T-helper 17 cell (primary cell): ENCODE data around the gene TSPAN1. TPM values are rescaled to one million over a fixed set of nuclear protein-coding genes. Genes with fewer than 3 reads are reported as not detected.

Experiments
- ATAC-seq: fragments of 150-1000 bp; cut with Tn5 transposase; 2 replicates; pipeline ENCODE4 v1.10.0; 2021; ENCODE audit warnings: mild to moderate bottlenecking, moderate library complexity
- DNase-seq, 3 donors: peaks; one replicate each; pipeline versions ENCODE4 v3.0.0 to v3.0.0-alpha.2; 2020 to 2021
- H3K9me3 ChIP-seq: one replicate; pipeline ENCODE4 v1.7.0; 2013; ENCODE audit warnings: low read length, mild to moderate bottlenecking; ENCODE audit not compliant: control insufficient read depth, poor library complexity, severe bottlenecking
- H3K27ac Mint-ChIP-seq: one replicate; pipeline ENCODE4 v1.8.0; 2022; ENCODE audit warnings: mild to moderate bottlenecking, moderate library complexity, mixed read lengths
- H3K27me3 Mint-ChIP-seq: one replicate; pipeline ENCODE4 v1.8.0; 2022; ENCODE audit warnings: mixed read lengths
- H3K36me3 Mint-ChIP-seq: one replicate; pipeline ENCODE4 v1.8.0; 2022; ENCODE audit warnings: low read depth, mixed read lengths
- H3K4me1 Mint-ChIP-seq: one replicate; pipeline ENCODE4 v1.8.0; 2022; ENCODE audit warnings: mild to moderate bottlenecking, mixed read lengths
- H3K4me3 Mint-ChIP-seq: one replicate; pipeline ENCODE4 v1.8.0; 2022; ENCODE audit warnings: mild to moderate bottlenecking, moderate library complexity, mixed read lengths
- total RNA-seq, 4 donors: library from RNA in 2 of 4; stranded (reverse) in 2 of 4; gene quantifications; one replicate each; pipeline ENCODE4 v1.2.3 and lab custom pipeline; 2022 to 2026

TSPAN1 gene
- total RNA-seq, 2 donors from 2014 or later: not detected

GRCh38 chr1:46186076-46186475, 11.2 kb downstream of the TSPAN1 start:
- ATAC-seq (no peak), DNase-seq (no peak)
- H3K9me3 ChIP-seq: no peaks in the 10 kb centered on the region
- no peaks in the 10 kb centered on the region for H3K27me3 Mint-ChIP-seq
- no peak overlapping the region for H3K4me3 Mint-ChIP-seq
- peaks cover 2% of the 10 kb centered on the region for H3K36me3 Mint-ChIP-seq
- H3K27ac Mint-ChIP-seq: peak overlapping the region; percentile 57
- H3K4me1 Mint-ChIP-seq: peaks cover 16% of the 10 kb centered on the region

- peaks cover 13% of the 10 kb centered on the region for H3K4me1 Mint-ChIP-seq
- ATAC-seq (no peak), DNase-seq (no peak)
- H3K27me3 Mint-ChIP-seq: no peaks in the 10 kb centered on the region
- no peak overlapping the region for H3K4me3 Mint-ChIP-seq
- no peak overlapping the region for H3K27ac Mint-ChIP-seq
- peaks cover 2% of the 10 kb centered on the region for H3K36me3 Mint-ChIP-seq
- no peaks in the 10 kb centered on the region for H3K9me3 ChIP-seq
Measured at GRCh38 chr1:46187106-46187869, 12.4 kb downstream of the TSPAN1 start.

- ATAC-seq: no peak
- peaks cover 13% of the 10 kb centered on the region for H3K4me1 Mint-ChIP-seq
- no peaks in the 10 kb centered on the region for H3K9me3 ChIP-seq
- peaks cover 5% of the 10 kb centered on the region for H3K36me3 Mint-ChIP-seq
- no peak for DNase-seq
- H3K4me3 Mint-ChIP-seq: no peak overlapping the region
- H3K27me3 Mint-ChIP-seq: no peaks in the 10 kb centered on the region
- H3K27ac Mint-ChIP-seq: no peak overlapping the region
Measured at GRCh38 chr1:46188295-46189030, 13.6 kb downstream of the TSPAN1 start.

GRCh38 chr1:46190539-46190938, 15.7 kb downstream of the TSPAN1 start:
- H3K27ac Mint-ChIP-seq: no peak overlapping the region
- no peaks in the 10 kb centered on the region for H3K27me3 Mint-ChIP-seq
- peaks cover 10% of the 10 kb centered on the region for H3K4me1 Mint-ChIP-seq
- peaks cover 8% of the 10 kb centered on the region for H3K36me3 Mint-ChIP-seq
- no peak for ATAC-seq
- no peak overlapping the region for H3K4me3 Mint-ChIP-seq
- no peak for DNase-seq
- no peaks in the 10 kb centered on the region for H3K9me3 ChIP-seq

DNA sequence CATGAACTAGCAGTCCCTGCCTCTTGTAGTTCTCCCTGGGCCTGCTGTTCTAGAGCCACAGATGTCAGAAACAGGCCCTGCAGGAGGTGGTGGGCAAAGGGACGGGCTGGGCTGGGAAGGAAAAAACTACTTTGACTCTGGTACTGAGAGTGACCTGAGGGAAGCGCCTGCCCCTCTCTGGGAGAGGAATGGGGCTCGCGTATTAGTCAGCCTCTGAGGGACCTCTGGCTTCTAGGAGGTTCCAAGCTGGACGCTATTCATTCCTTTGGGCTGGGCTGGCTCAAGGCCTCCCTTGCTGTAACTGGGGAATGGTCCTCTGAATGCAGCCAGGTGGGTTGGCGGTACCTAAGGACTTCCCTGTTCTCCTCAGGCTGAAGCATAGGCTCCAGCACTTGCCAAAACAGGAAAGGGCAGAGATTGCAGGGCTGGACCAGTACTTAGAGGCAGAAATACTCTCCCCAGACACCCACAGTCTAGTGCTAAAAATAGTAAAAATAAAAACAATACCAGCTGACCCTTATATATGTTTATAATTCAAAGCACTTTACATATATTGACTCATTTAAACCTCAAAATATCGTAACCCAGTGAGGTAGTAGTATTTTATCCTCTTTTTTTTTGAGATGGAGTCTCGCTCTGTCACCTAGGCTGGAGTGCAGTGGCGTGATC, 16.3 kb downstream of the TSPAN1 start:
- peaks cover 8% of the 10 kb centered on the region for H3K36me3 Mint-ChIP-seq
- peaks cover 13% of the 10 kb centered on the region for H3K4me1 Mint-ChIP-seq
- H3K4me3 Mint-ChIP-seq: no peak overlapping the region
- H3K27me3 Mint-ChIP-seq: no peaks in the 10 kb centered on the region
- no peaks in the 10 kb centered on the region for H3K9me3 ChIP-seq
- ATAC-seq: no peak
- no peak for DNase-seq
- H3K27ac Mint-ChIP-seq: no peak overlapping the region

GRCh38 chr1:46192171-46192570, 17.3 kb downstream of the TSPAN1 start:
- H3K27me3 Mint-ChIP-seq: no peaks in the 10 kb centered on the region
- peaks cover 16% of the 10 kb centered on the region for H3K4me1 Mint-ChIP-seq
- H3K9me3 ChIP-seq: no peaks in the 10 kb centered on the region
- H3K27ac Mint-ChIP-seq: no peak overlapping the region
- peaks cover 10% of the 10 kb centered on the region for H3K36me3 Mint-ChIP-seq
- DNase-seq (no peak), ATAC-seq (no peak)
- no peak overlapping the region for H3K4me3 Mint-ChIP-seq

GRCh38 chr1:46193285-46193684, 18.4 kb downstream of the TSPAN1 start:
- Mint-ChIP-seq H3K36me3 (peaks cover 10% of the 10 kb centered on the region), H3K27ac (no peak overlapping the region), H3K4me3 (no peak overlapping the region), H3K4me1 (peaks cover 15% of the 10 kb centered on the region), H3K27me3 (no peaks in the 10 kb centered on the region)
- ATAC-seq: no peak
- no peak for DNase-seq
- H3K9me3 ChIP-seq: no peaks in the 10 kb centered on the region

GRCh38 chr1:46193984-46194570, 19.2 kb downstream of the TSPAN1 start:
- DNase-seq (no peak), ATAC-seq (no peak)
- peaks cover 15% of the 10 kb centered on the region for H3K4me1 Mint-ChIP-seq
- no peaks in the 10 kb centered on the region for H3K9me3 ChIP-seq
- H3K4me3 Mint-ChIP-seq: no peak overlapping the region
- H3K27me3 Mint-ChIP-seq: no peaks in the 10 kb centered on the region
- H3K27ac Mint-ChIP-seq: no peak overlapping the region
- H3K36me3 Mint-ChIP-seq: peaks cover 10% of the 10 kb centered on the region

DNA sequence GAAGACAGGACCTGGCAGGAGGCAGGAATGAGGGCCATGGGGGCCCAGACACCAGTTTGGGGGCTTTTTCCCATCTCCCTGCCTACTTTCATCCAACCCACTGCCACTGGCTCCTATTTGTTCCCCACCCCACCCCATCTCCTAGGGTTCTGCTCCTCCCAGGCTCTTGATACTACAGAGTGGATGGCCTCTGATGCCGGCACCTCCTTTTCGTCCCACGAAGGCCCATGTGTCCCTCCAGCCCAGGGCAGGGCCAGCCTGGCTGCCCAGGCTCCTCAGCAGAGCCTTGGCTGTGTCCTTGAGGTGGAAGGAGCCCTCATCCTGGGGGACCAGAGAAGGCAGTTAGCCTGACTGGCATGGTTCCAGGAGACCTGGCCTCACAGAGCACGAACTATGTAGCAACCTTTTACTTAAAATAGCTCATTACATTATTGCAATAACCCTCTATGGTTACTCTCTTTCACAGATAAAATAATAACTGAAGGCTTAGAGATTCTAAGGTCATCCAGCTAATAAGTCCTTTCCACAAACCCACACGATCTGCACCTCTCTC, 19.8 kb downstream of the TSPAN1 start:
- ATAC-seq: no peak
- Mint-ChIP-seq H3K4me3 (no peak overlapping the region), H3K27me3 (no peaks in the 10 kb centered on the region), H3K36me3 (peaks cover 10% of the 10 kb centered on the region), H3K4me1 (peaks cover 17% of the 10 kb centered on the region), H3K27ac (no peak overlapping the region)
- no peaks in the 10 kb centered on the region for H3K9me3 ChIP-seq
- no peak for DNase-seq

DNA sequence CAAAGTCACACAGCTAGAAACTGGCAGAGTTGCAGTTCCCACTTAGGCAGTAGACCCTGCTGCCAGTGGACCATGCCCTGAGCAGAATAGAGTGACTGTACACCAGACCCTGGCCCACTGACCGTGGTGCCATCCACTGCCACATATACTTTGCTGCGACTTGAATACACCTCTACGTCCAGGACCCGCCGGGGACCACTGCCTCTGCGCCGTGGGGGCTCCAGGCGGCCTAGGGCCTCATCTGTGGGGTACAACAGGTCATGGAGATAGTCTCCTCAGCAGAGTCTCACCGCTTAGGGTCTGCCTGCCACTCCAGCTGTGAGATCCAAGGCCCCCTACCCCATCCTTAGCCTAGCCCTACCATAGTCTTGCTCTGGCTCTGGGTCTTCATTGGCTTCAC, 21.7 kb downstream of the TSPAN1 start:
- H3K27me3 Mint-ChIP-seq: no peaks in the 10 kb centered on the region
- H3K27ac Mint-ChIP-seq: peak overlapping the region; percentile 82
- no peaks in the 10 kb centered on the region for H3K9me3 ChIP-seq
- ATAC-seq: no peak
- peaks cover 17% of the 10 kb centered on the region for H3K4me1 Mint-ChIP-seq
- H3K36me3 Mint-ChIP-seq: peaks cover 8% of the 10 kb centered on the region
- peak overlapping the region; percentile 36 for H3K4me3 Mint-ChIP-seq
- no peak for DNase-seq

DNA sequence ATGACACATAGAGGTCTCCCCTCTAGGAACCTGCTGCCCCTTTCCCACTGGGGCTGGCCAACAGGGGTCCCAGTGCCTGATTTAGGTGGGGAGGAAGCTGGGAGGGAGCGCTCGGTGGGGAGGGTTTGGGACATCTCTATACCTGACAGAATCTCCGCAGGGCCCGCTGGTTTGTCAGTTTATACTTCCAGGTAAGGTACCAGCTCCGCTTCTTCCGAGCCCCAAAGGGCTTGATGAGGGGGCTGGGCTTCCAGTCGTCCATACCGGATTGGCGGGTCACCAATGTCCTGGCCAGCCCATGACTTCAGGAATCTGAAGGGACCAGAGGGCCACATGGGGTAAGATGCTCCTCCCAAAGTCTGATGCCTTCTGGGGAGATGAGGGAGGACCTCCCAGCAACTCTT, 22.7 kb downstream of the TSPAN1 start:
- H3K4me3 Mint-ChIP-seq: peak overlapping the region; percentile 80
- peak overlapping the region; percentile 76 for H3K27ac Mint-ChIP-seq
- peaks cover 18% of the 10 kb centered on the region for H3K4me1 Mint-ChIP-seq
- no peak for DNase-seq
- ATAC-seq: no peak
- no peaks in the 10 kb centered on the region for H3K27me3 Mint-ChIP-seq
- peaks cover 8% of the 10 kb centered on the region for H3K36me3 Mint-ChIP-seq
- H3K9me3 ChIP-seq: no peaks in the 10 kb centered on the region

GRCh38 chr1:46197964-46198811, 23.3 kb downstream of the TSPAN1 start, which contains the start of gene POMGNT1:
POMGNT1 (minus strand) TSS chr1:46198434; CDS start chr1:46197821, 613 bp downstream.
- H3K9me3 ChIP-seq: no peaks in the 10 kb centered on the region
- H3K27ac Mint-ChIP-seq: peak within 1 kb of the TSS; percentile 76
- H3K4me3 Mint-ChIP-seq: peak within 1 kb of the TSS; percentile 83
- DNase-seq (peak; percentile 72 to 75 (median 74)), ATAC-seq (peak; percentile 95)
- H3K4me1 Mint-ChIP-seq: peaks cover 22% of the 10 kb centered on the region
- H3K27me3 Mint-ChIP-seq: peaks cover 5% of the 10 kb centered on the region
- H3K36me3 Mint-ChIP-seq: peaks cover 6% of the 10 kb centered on the region
